ENCODE data around the gene UVRAG.

GRCh38 chr11:75945947-75946346, 130.9 kb downstream of the UVRAG start:
- TF ChIP-seq POLR2AphosphoS5 (IDR thresholded peaks at IDR 0.05; ENCODE audit: low read depth, low read length) (no peak), POLR2A (IDR thresholded peaks at IDR 0.05; ENCODE audit: low read depth, low read length) (no peak), TAF1 (IDR thresholded peaks at IDR 0.05; ENCODE audit: low read depth, low read length) (no peak)

All from GM12891 (cell line).